RWPE1 (cell line): ENCODE data around the gene BMPER.

ENCODE experiments used
- CTCF ChIA-PET: fragments of 350-600 bp; sonication (Branson Sonifier 250); formaldehyde crosslinking; extraction: SDS; loops from one replicate; lab custom pipeline; 2021; lab: Yijun Ruan, JAX
- POLR2A ChIA-PET: fragments of 400-600 bp; formaldehyde crosslinking; extraction: SDS; loops from one replicate; lab custom pipeline; 2020; ENCODE audit warnings: antibody characterized with exemption; ENCODE audit not compliant: low non-redundant PET; lab: Yijun Ruan, JAX
- DNase-seq: peaks from one replicate; pipeline ENCODE4 v3.0.0; 2012; ENCODE audit warnings: low spot score
- H3K27ac ChIP-seq: fragments of 450-650 bp; 2 replicates; pipeline ENCODE4 v1.5.1; 2017
- CTCF ChIP-seq: fragments of 450-650 bp; conservative IDR thresholded peaks from 2 replicates; pipeline ENCODE4 v1.5.1; 2017; ENCODE audit warnings: low read depth, mild to moderate bottlenecking

The BMPER gene

DNA sequence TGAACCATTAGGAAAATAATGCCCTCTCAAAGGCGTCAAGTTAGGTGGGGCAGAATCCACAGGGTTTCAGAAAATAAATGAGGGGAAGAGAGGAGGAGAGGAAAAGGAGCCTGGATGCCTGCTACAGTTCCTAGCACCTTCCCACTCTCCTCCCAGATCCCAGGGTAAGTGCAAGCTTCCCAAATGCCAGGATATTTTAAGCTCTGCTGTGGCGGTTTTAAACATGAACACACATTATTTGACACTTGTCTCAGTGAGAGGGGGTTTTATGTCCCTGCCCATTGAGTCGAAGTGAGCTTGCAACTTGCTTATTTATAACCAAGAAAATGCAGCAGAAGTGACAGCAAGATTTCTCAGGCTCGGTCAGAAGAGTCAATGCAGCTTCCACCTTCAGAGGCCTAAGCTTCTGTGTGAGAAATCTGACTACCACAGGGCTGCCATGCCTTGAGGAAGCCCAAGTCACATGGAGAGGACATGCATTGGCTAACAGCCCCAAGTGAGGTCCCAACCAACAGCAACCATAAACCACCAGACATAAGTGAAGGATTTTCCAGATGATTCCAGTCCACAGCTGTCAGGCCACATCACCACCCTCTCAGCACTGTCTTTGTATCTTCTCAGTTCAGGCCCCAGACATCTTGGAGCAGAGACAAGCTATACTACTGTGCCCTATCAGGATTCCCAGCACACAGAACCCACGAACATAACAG, 17.9 kb upstream of the BMPER start:
- ChIA-PET CTCF (no interaction called here), POLR2A (no interaction called here)

DNA sequence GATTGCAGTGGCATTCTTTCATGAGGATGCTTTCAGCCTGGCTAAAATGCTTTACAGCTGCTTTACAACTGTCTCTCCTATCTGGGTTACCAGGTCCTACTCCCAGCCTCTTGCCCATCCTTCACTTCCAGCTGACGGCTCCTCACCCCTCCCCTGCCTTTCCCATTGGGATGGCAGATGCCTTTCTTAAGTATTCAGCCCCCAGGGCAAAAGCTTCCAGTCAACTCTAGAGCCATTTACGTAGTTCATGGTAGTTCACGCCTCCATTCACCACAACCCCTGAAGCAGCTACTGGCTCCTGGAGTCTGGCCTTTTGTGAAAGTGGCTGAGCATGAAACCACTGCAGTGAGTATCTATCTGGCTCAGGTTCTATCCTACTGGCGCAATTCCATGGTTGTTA, 17.2 kb upstream of the BMPER start:
- no peak overlapping the region for H3K27ac ChIP-seq
- ChIA-PET POLR2A (no interaction called here), CTCF (no interaction called here)
- DNase-seq, result no peak
- TF ChIP-seq CTCF, result no peak

More for the DNA sequence above, 17.9 kb upstream of the BMPER start:
- no peak overlapping the region for H3K27ac ChIP-seq
- DNase-seq, result no peak
- TF ChIP-seq CTCF, result no peak

GRCh38 chr7:33892945-33893344, 12.4 kb upstream of the BMPER start:
- CTCF ChIA-PET, result no interaction called here
- no peak for TF ChIP-seq CTCF
- H3K27ac ChIP-seq, result no peak overlapping the region
- no peak for DNase-seq
- POLR2A ChIA-PET, result no interaction called here

- DNase-seq, result no peak
- no peak for TF ChIP-seq CTCF
- POLR2A ChIA-PET, result no interaction called here
- CTCF ChIA-PET, result interaction anchor here (0.6 kb wide), 1 partner anchor 51 kb away, joined by 4 read pairs; no protein-coding TSS in a partner anchor
- H3K27ac ChIP-seq, result no peak overlapping the region
Measured at GRCh38 chr7:33893377-33893776, 12.0 kb upstream of the BMPER start.

- DNase-seq, result peak; percentile 70
- H3K27ac ChIP-seq, result no peak overlapping the region
- peak; percentile 98 for TF ChIP-seq CTCF
- CTCF ChIA-PET, result interaction anchor here (0.6 to 1.8 kb wide), 21 partner anchors 9 to 1610 kb away, joined by 3 to 13 read pairs (median 4); no protein-coding TSS in a partner anchor
- POLR2A ChIA-PET, result no interaction called here
Measured at GRCh38 chr7:33895025-33895804, 10.1 kb upstream of the BMPER start.

DNA sequence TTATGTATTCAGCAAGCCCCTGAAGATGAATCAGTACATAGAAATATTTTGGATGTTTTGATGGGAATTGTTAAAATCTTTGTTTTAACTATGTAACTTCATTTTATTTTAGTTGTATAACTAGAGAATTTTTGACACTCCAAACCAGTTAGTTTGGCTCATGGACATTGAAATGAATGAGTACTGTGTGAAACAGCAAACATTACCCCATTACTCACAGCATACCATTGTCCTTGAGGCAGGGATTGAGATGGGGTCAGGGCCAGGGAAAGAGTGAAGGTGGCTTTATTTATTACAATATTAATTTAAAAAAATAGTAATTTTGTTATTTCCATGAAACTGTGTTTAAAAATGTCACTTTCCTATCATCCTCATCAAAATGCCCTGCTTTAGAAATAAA, 4.8 kb upstream of the BMPER start:
- ChIA-PET CTCF (no interaction called here), POLR2A (no interaction called here)
- no peak overlapping the region for H3K27ac ChIP-seq
- DNase-seq, result no peak
- no peak for TF ChIP-seq CTCF
